HepG2 (cell line): ENCODE data around the gene GABBR2. TPM values are rescaled to one million over a fixed set of nuclear protein-coding genes. Genes with fewer than 3 reads are reported as not detected.

ENCODE experiments used
- ATAC-seq: fragments of 200-7000 bp; cut with Tn5 transposase; 3 replicates; pipeline ENCODE4 v1.9.1; 2020; ENCODE audit warnings: mild to moderate bottlenecking, moderate library complexity
- BruUV-seq: library from RNA; stranded (reverse); fragments of 400-500 nt; replicated peaks from 2 replicates; lab custom pipeline; 2021; lab: Mats Ljungman, UMichigan
- CTCF ChIA-PET: fragments of 300-600 bp; formaldehyde crosslinking; extraction: SDS; loops from one replicate; lab custom pipeline; 2021; ENCODE audit warnings: low total read pairs, inconsistent platforms, low intra/inter-chr PET ratio; lab: Yijun Ruan, JAX
- POLR2A ChIA-PET: fragments of 350-600 bp; sonication (Branson Sonifier 250); formaldehyde crosslinking; loops from one replicate; lab custom pipeline; 2020; ENCODE audit warnings: antibody characterized with exemption, inconsistent platforms; lab: Yijun Ruan, JAX
- DNase-seq: peaks from one replicate; pipeline ENCODE4 v3.0.0-alpha.2; 2015; ENCODE audit warnings: low spot score
- FAIRE-seq: peaks from 3 replicates; lab custom pipeline; 2011; peaks lifted over from hg19 to GRCh38; lab: Jason Lieb, UNC
- H2AFZ ChIP-seq: one replicate; pipeline ENCODE4 v1.6.1; 2011; ENCODE audit warnings: low read length, inconsistent platforms
- H3K27ac ChIP-seq: fragments of 300-600 bp; 3 replicates; pipeline ENCODE4 v1.8.0; 2011; ENCODE audit warnings: mixed run types, mild to moderate bottlenecking, mixed read lengths, low read length, inconsistent platforms; ENCODE audit not compliant: insufficient read depth; ENCODE audit errors: extremely low read length
- H3K27me3 ChIP-seq, 2 experiments: fragments of 200-600 bp in 1 of 2; 2 replicates in 1 of 2; 3 replicates in 1 of 2; pipeline versions ENCODE4 v1.6.0 to v1.8.0; 2011; ENCODE audit warnings: low read length in 2 of 2, mild to moderate bottlenecking in 2 of 2, moderate library complexity in 2 of 2, inconsistent platforms in 1 of 2; ENCODE audit not compliant: insufficient read depth in 2 of 2, control insufficient read depth in 1 of 2
- H3K36me3 ChIP-seq, 2 experiments: fragments of 200-600 bp in 1 of 2; replicated peaks in 1 of 2; 2 replicates in 1 of 2; 3 replicates in 1 of 2; pipeline versions ENCODE4 v1.5.1 to v1.8.0; 2011; ENCODE audit warnings: low read length in 2 of 2, inconsistent platforms in 1 of 2; ENCODE audit not compliant: insufficient read depth in 2 of 2, control insufficient read depth in 1 of 2
- H3K4me1 ChIP-seq: 2 replicates; pipeline ENCODE4 v1.5.1; 2012; ENCODE audit warnings: low read length, inconsistent platforms; ENCODE audit not compliant: insufficient read depth
- H3K4me2 ChIP-seq: 2 replicates; pipeline ENCODE4 v1.6.0; 2011; ENCODE audit warnings: low read depth, low read length, inconsistent platforms
- H3K4me3 ChIP-seq, 3 experiments: fragments of 200-600 bp in 1 of 3; sonication (generic), shearing (Covaris generic) in 1 of 3; replicated peaks in 1 of 3; 2 replicates each; pipeline ENCODE4 v1.5.1; 2011 to 2016; ENCODE audit warnings: low read length in 3 of 3, inconsistent platforms in 2 of 3, low read depth in 2 of 3, mild to moderate bottlenecking in 2 of 3, control low read depth in 1 of 3, mixed read lengths in 1 of 3; ENCODE audit not compliant: insufficient read depth in 1 of 3
- H3K79me2 ChIP-seq: one replicate; pipeline ENCODE4 v1.6.1; 2011; ENCODE audit warnings: low read length, inconsistent platforms; ENCODE audit not compliant: insufficient read depth
- H3K9ac ChIP-seq: 2 replicates; pipeline ENCODE4 v1.6.0; 2011; ENCODE audit warnings: mild to moderate bottlenecking, low read depth, low read length, inconsistent platforms; ENCODE audit not compliant: insufficient read depth
- H3K9me3 ChIP-seq: 2 replicates; pipeline ENCODE4 v1.5.1; 2012; ENCODE audit warnings: mild to moderate bottlenecking, low read length
- H4K20me1 ChIP-seq: 2 replicates; pipeline ENCODE4 v1.6.0; 2011; ENCODE audit warnings: inconsistent platforms, mild to moderate bottlenecking, low read length, moderate library complexity; ENCODE audit not compliant: insufficient read depth
- PRMT3 ChIP-seq: sonication (generic); formaldehyde crosslinking; IDR thresholded peaks from 2 replicates; pipeline ENCODE4 v1.8.1; 2022; ENCODE audit warnings: low read depth, mild to moderate bottlenecking, moderate library complexity, missing genetic modification reagents, borderline replicate concordance
- SNRNP70 ChIP-seq: fragments of 200-400 bp; formaldehyde crosslinking; IDR thresholded peaks from 2 replicates; pipeline ENCODE4 v1.6.1; 2017; ENCODE audit warnings: mild to moderate bottlenecking, low read depth, low read length, moderate library complexity
- THYN1 ChIP-seq: sonication (generic); formaldehyde crosslinking; IDR thresholded peaks from 2 replicates; pipeline ENCODE4 v1.8.1; 2023; ENCODE audit warnings: low read depth, mild to moderate bottlenecking, moderate library complexity, missing genetic modification reagents, borderline replicate concordance
- YY1 ChIP-seq: IDR thresholded peaks from 2 replicates; pipeline ENCODE4 v1.6.1; 2011; ENCODE audit warnings: low read length, low read depth, moderate library complexity, mild to moderate bottlenecking; ENCODE audit not compliant: insufficient read depth, insufficient replicate concordance
- ZBTB1 ChIP-seq: sonication (generic); formaldehyde crosslinking; IDR thresholded peaks from 2 replicates; pipeline ENCODE4 v1.4.0; 2020; ENCODE audit warnings: missing genetic modification reagents, borderline replicate concordance
- ZNF33B ChIP-seq: sonication (generic); formaldehyde crosslinking; IDR thresholded peaks from 2 replicates; pipeline ENCODE4 v1.5.1; 2020; ENCODE audit warnings: mild to moderate bottlenecking, missing genetic modification reagents
- ZNF784 ChIP-seq: sonication (generic); formaldehyde crosslinking; IDR thresholded peaks from 2 replicates; pipeline ENCODE4 v1.5.1; 2020; ENCODE audit warnings: missing genetic modification reagents, mild to moderate bottlenecking, borderline replicate concordance
- WGBS: methylation state at CpG from one replicate; pipeline ENCODE4 v1.1.6; 2017; ENCODE audit warnings: low lambda C conversion rate; 5-methylcytosine and 5-hydroxymethylcytosine counted together
- in situ Hi-C: cut with HindIII; loops from 2 replicates; pipeline ENCODE4 v1.10.0; 2017; ENCODE audit warnings: low pct_unique_long_range_greater_than_20kb; ENCODE audit not compliant: extremely low pct_ligation_motif_present
- intact Hi-C: fragments of 100-400 bp; cut with micrococcal nuclease; formaldehyde crosslinking; loops from one replicate; pipeline ENCODE4 v1.10.0; 2022; ENCODE audit not compliant: unreplicated experiment
- polyA plus RNA-seq, 8 experiments: library from polyadenylated mRNA; depleted of rRNA in 3 of 8; stranded (reverse) in 7 of 8; unstranded in 1 of 8; fragments of >200 nt; fragmentation: Illumina TruSeq in 4 of 8; extraction: Trizol in 4 of 8; gene quantifications; 2 replicates each; pipeline versions ENCODE4 v1.2.1 to v1.2.3, GENCODE V29; 2011 to 2016; ENCODE audit warnings: low read depth in 4 of 8, missing spikeins in 1 of 8, mixed read lengths in 1 of 8; ENCODE audit not compliant: insufficient read depth in 1 of 8
- total RNA-seq, 5 experiments: library from RNA; depleted of rRNA; stranded (reverse); fragments of >200 nt; fragmentation: Illumina TruSeq; extraction: Trizol; gene quantifications; 2 replicates each; pipeline ENCODE4 v1.2.3, GENCODE V29; 2016; ENCODE audit warnings: low read depth in 1 of 5

GABBR2 gene
- total and polyA plus RNA-seq, 2 of the 13 experiments (the other 11 are each of a cell fraction or from before 2014, with no cell fraction given), result 0.02 TPM; not detected in 1

GRCh38 chr9:98262056-98262455, 446.7 kb downstream of the GABBR2 start:
- BruUV-seq, result no TSS peak
- no peak overlapping the region for H2AFZ ChIP-seq
- H3K4me2 ChIP-seq, result no peak overlapping the region
- peaks cover 18% of the 10 kb centered on the region for H3K4me1 ChIP-seq
- no peaks in the 10 kb centered on the region for H4K20me1 ChIP-seq
- DNase-seq, result no peak
- H3K27me3 ChIP-seq, result no peaks in the 10 kb centered on the region
- no peak overlapping the region for H3K27ac ChIP-seq
- intact Hi-C loops (loop anchor here (5.0 kb wide), 2 partner anchors 70 to 340 kb away; partner anchors contain the start of genes CORO2A and TRMO), in situ Hi-C loops (loop anchor here (5.0 kb wide), 1 partner anchor 55 kb away; no protein-coding TSS in a partner anchor)
- no peak for ATAC-seq
- H3K4me3 ChIP-seq, result no peak overlapping the region
- TF ChIP-seq SNRNP70 (no peak), PRMT3 (CRISPR knock-in tag) (no peak), ZBTB1 (CRISPR knock-in tag) (no peak), ZNF784 (CRISPR knock-in tag) (no peak), THYN1 (no peak)
- ChIA-PET POLR2A (no interaction called here), CTCF (interaction anchor here (3.1 kb wide), 1 partner anchor 56 kb away, joined by 42 read pairs; no protein-coding TSS in a partner anchor)
- H3K79me2 ChIP-seq, result no peaks in the 10 kb centered on the region
- H3K9me3 ChIP-seq, result no peaks in the 10 kb centered on the region
- no peak overlapping the region for H3K9ac ChIP-seq
- no peaks in the 10 kb centered on the region for H3K36me3 ChIP-seq
- no peak for FAIRE-seq
- 70% methylated on average over 3 of the region's 3 CpGs for WGBS

GRCh38 chr9:98260635-98261034, 448.1 kb downstream of the GABBR2 start:
- Histone ChIP-seq H3K27me3 (no peaks in the 10 kb centered on the region; a peak in 1 of 5 replicates), H4K20me1 (no peaks in the 10 kb centered on the region), H3K9me3 (no peaks in the 10 kb centered on the region), H3K79me2 (no peaks in the 10 kb centered on the region), H3K27ac (no peak overlapping the region), H3K4me3 (no peak overlapping the region), H3K4me1 (peaks cover 24% of the 10 kb centered on the region), H3K4me2 (peak overlapping the region; percentile 47), H3K9ac (no peak overlapping the region), H2AFZ (no peak overlapping the region), H3K36me3 (no peaks in the 10 kb centered on the region)
- intact Hi-C loops, result loop anchor here (5.0 kb wide), 2 partner anchors 68 to 338 kb away; partner anchors contain the start of genes CORO2A and TRMO
- no peak for DNase-seq
- BruUV-seq, result no TSS peak
- TF ChIP-seq YY1 (peak; percentile 50), ZNF33B (no peak)
- ChIA-PET CTCF (no interaction called here), POLR2A (no interaction called here)
- 84% methylated on average over 1 of the region's 5 CpGs for WGBS
- no peak for FAIRE-seq
- no peak for ATAC-seq
- in situ Hi-C loops, result loop anchor here (5.0 kb wide), 1 partner anchor 53 kb away; no protein-coding TSS in a partner anchor
